Mesodermal cell (in vitro differentiated cells): Measurements from ENCODE around the gene GALNT4.

ENCODE experiments used
- H3K27ac ChIP-seq: 2 replicates; pipeline ENCODE4 v1.7.0; 2013; ENCODE audit warnings: mild to moderate bottlenecking, low read depth, low read length, moderate library complexity; ENCODE audit not compliant: severe bottlenecking
- H3K36me3 ChIP-seq: 2 replicates; pipeline ENCODE4 v1.7.1; 2013; ENCODE audit warnings: mild to moderate bottlenecking, low read length, moderate library complexity; ENCODE audit not compliant: control insufficient read depth, insufficient read depth
- H3K4me1 ChIP-seq: one replicate; pipeline ENCODE4 v1.7.1; 2013; ENCODE audit warnings: mild to moderate bottlenecking, low read length; ENCODE audit not compliant: insufficient read depth, control insufficient read depth, poor library complexity, severe bottlenecking
- H3K4me3 ChIP-seq: 2 replicates; pipeline ENCODE4 v1.7.0; 2013; ENCODE audit warnings: low read length, control low read depth, mild to moderate bottlenecking; ENCODE audit not compliant: insufficient read depth, poor library complexity, severe bottlenecking; ENCODE audit errors: extremely low read depth
- H3K9me3 ChIP-seq: 2 replicates; pipeline ENCODE4 v1.7.1; 2013; ENCODE audit warnings: mild to moderate bottlenecking, low read length, moderate library complexity; ENCODE audit not compliant: control insufficient read depth
- WGBS, 2 experiments: methylation state at CpG; one replicate each; pipeline ENCODE4 v1.1.5; 2013; ENCODE audit warnings: missing lambda C conversion rate in 2 of 2; ENCODE audit not compliant: insufficient coverage in 2 of 2; 5-methylcytosine and 5-hydroxymethylcytosine counted together

GALNT4 gene

GRCh38 chr12:89513544-89513943 is 11.1 kb downstream of the GALNT4 start:
- Histone ChIP-seq H3K27ac (no peak overlapping the region), H3K4me3 (no peak overlapping the region), H3K36me3 (peaks cover 8% of the 10 kb centered on the region), H3K4me1 (no peaks in the 10 kb centered on the region), H3K9me3 (no peaks in the 10 kb centered on the region)
- 75 to 90% methylated on average over 3 of the region's 4 CpGs for WGBS, 2 experiments

- Histone ChIP-seq H3K27ac (no peak overlapping the region), H3K4me1 (peaks cover 6% of the 10 kb centered on the region), H3K36me3 (peaks cover 2% of the 10 kb centered on the region), H3K9me3 (no peaks in the 10 kb centered on the region), H3K4me3 (no peak overlapping the region)
- WGBS, 2 experiments: 83 to 85% methylated on average over 2 to 4 of the region's 9 CpGs
Observed at GRCh38 chr12:89507015-89507824, 17.4 kb downstream of the GALNT4 start.

GRCh38 chr12:89506050-89506449 is 18.5 kb downstream of the GALNT4 start:
- no peaks in the 10 kb centered on the region for H3K36me3 ChIP-seq
- H3K9me3 ChIP-seq: no peaks in the 10 kb centered on the region
- no peak overlapping the region for H3K27ac ChIP-seq
- H3K4me1 ChIP-seq: peaks cover 6% of the 10 kb centered on the region
- no peak overlapping the region for H3K4me3 ChIP-seq
- WGBS, 2 experiments: 0% methylated on average over 1 of the region's 1 CpG; no CpG with 5 or more reads in 1 of the 2 experiments

- Histone ChIP-seq H3K36me3 (peaks cover 4% of the 10 kb centered on the region), H3K27ac (no peak overlapping the region), H3K4me1 (peaks cover 6% of the 10 kb centered on the region), H3K4me3 (no peak overlapping the region), H3K9me3 (no peaks in the 10 kb centered on the region)
- 93% methylated on average over 4 of the region's 6 CpGs; no CpG with 5 or more reads in 1 of the 2 experiments for WGBS, 2 experiments
Observed at GRCh38 chr12:89504560-89505346, 19.8 kb downstream of the GALNT4 start.

- Histone ChIP-seq H3K36me3 (peaks cover 5% of the 10 kb centered on the region), H3K9me3 (no peaks in the 10 kb centered on the region), H3K4me3 (no peak overlapping the region), H3K27ac (no peak overlapping the region), H3K4me1 (peaks cover 6% of the 10 kb centered on the region)
Observed at GRCh38 chr12:89501793-89502192, 22.8 kb downstream of the GALNT4 start.

- H3K4me3 ChIP-seq: no peak overlapping the region
- no peaks in the 10 kb centered on the region for H3K4me1 ChIP-seq
- peaks cover 10% of the 10 kb centered on the region for H3K36me3 ChIP-seq
- no peak overlapping the region for H3K27ac ChIP-seq
- WGBS, 2 experiments: 94 to 96% methylated on average over 15 to 19 of the region's 19 CpGs
- H3K9me3 ChIP-seq: no peaks in the 10 kb centered on the region
Observed at GRCh38 chr12:89499857-89500256, 24.7 kb downstream of the GALNT4 start.

- no peak overlapping the region for H3K4me3 ChIP-seq
- no peak overlapping the region for H3K27ac ChIP-seq
- H3K36me3 ChIP-seq: peaks cover 13% of the 10 kb centered on the region
- H3K4me1 ChIP-seq: no peaks in the 10 kb centered on the region
- H3K9me3 ChIP-seq: no peaks in the 10 kb centered on the region
- 87 to 97% methylated on average over 4 of the region's 4 CpGs for WGBS, 2 experiments
Observed at GRCh38 chr12:89497467-89497866, 27.1 kb downstream of the GALNT4 start.

- Histone ChIP-seq H3K4me1 (no peaks in the 10 kb centered on the region), H3K27ac (no peak overlapping the region), H3K36me3 (peaks cover 13% of the 10 kb centered on the region), H3K4me3 (no peak overlapping the region), H3K9me3 (no peaks in the 10 kb centered on the region)
- 90 to 96% methylated on average over 3 to 4 of the region's 4 CpGs for WGBS, 2 experiments
Observed at GRCh38 chr12:89497005-89497404, 27.6 kb downstream of the GALNT4 start.

GRCh38 chr12:89494411-89495231 is 30.0 kb downstream of the GALNT4 start:
- WGBS, 2 experiments: 88 to 91% methylated on average over 3 to 5 of the region's 9 CpGs
- Histone ChIP-seq H3K4me1 (no peaks in the 10 kb centered on the region), H3K36me3 (peaks cover 18% of the 10 kb centered on the region), H3K9me3 (no peaks in the 10 kb centered on the region), H3K27ac (no peak overlapping the region), H3K4me3 (no peak overlapping the region)

GRCh38 chr12:89493670-89494302 is 30.8 kb downstream of the GALNT4 start:
- WGBS, 2 experiments: 95 to 100% methylated on average over 3 of the region's 5 CpGs
- Histone ChIP-seq H3K4me1 (no peaks in the 10 kb centered on the region), H3K4me3 (no peak overlapping the region), H3K27ac (no peak overlapping the region), H3K36me3 (peaks cover 24% of the 10 kb centered on the region), H3K9me3 (no peaks in the 10 kb centered on the region)
